ENCODE measurements around the gene BNC1. TPM values are rescaled to one million over a fixed set of nuclear protein-coding genes. Genes with fewer than 3 reads are reported as not detected.

Gene BNC1
- total and polyA plus RNA-seq, 2 donors (not counting 1 experiment from before 2014, with no cell fraction given) = not detected

- Histone ChIP-seq H3K4me2 (replicated peaks; ENCODE audit: low read depth, low read length, poor library complexity, severe bottlenecking) (no peak overlapping the region), H3K9ac (ENCODE audit: low read length) (no peak overlapping the region), H3K27me3 (replicated peaks in 1 of 4; ENCODE audit: control extremely low read depth in 1 of 4, control insufficient read depth in 3 of 4, insufficient read depth in 4 of 4, low read length in 3 of 4) (peaks cover 0 to 7% (median 0%) of the 10 kb centered on the region in 4 experiments), H3K4me3 (ENCODE audit: control extremely low read depth in 1 of 5, extremely low read depth in 1 of 5, insufficient read depth in 1 of 5, low read depth in 2 of 5, low read length in 4 of 5) (no peak overlapping the region), H3K4me1 (ENCODE audit: control insufficient read depth in 2 of 2, insufficient read depth in 2 of 2, low read length in 2 of 2) (no peaks in the 10 kb centered on the region), H2AFZ (ENCODE audit: insufficient read depth, low read depth, low read length, poor library complexity, severe bottlenecking) (no peak overlapping the region), H3K79me2 (ENCODE audit: control insufficient read depth, insufficient read depth, low read length) (no peaks in the 10 kb centered on the region), H4K20me1 (ENCODE audit: control insufficient read depth, insufficient read depth, low read length, poor library complexity, severe bottlenecking) (no peaks in the 10 kb centered on the region), H3K27ac (ENCODE audit: low read length in 2 of 2) (no peak overlapping the region), H3K36me3 (replicated peaks in 1 of 2; ENCODE audit: control extremely low read depth in 1 of 2, control insufficient read depth in 1 of 2, extremely low read depth in 1 of 2, insufficient read depth in 2 of 2, low read length in 1 of 2) (no peaks in the 10 kb centered on the region), H3K9me3 (ENCODE audit: control extremely low read depth in 1 of 3, control insufficient read depth in 2 of 3, insufficient read depth in 1 of 3, low read length in 2 of 3) (no peaks in the 10 kb centered on the region)
- Mint-ChIP-seq H3K9me3 (ENCODE audit: insufficient read depth) (no peaks in the 10 kb centered on the region), H3K27me3 (peaks cover 2% of the 10 kb centered on the region), H3K27ac (no peak overlapping the region), H3K4me1 (no peaks in the 10 kb centered on the region), H3K4me3 (no peak overlapping the region)
- no peak for DNase-seq
- TF ChIP-seq EZH2 (IDR thresholded peaks at IDR 0.05; ENCODE audit: borderline replicate concordance, insufficient read depth, low read depth, low read length, poor library complexity, severe bottlenecking) (no peak), CTCF (IDR thresholded peaks at IDR 0.05) (no peak)
- POLR2A ChIA-PET = no interaction called here
- no peak for ATAC-seq (ENCODE audit: low read depth)
- intact Hi-C loops (cut with micrococcal nuclease) = no loop called here
- CTCF ChIA-PET = no interaction called here
- 100% methylated on average over 1 of the region's 2 CpGs for WGBS (ENCODE audit: insufficient coverage)
These were observed 40.3 kb upstream of the BNC1 start for GRCh38 chr15:83324799-83325198.

- H3K4me2 ChIP-seq (replicated peaks; ENCODE audit: low read depth, low read length, poor library complexity, severe bottlenecking) = no peak overlapping the region
- intact Hi-C loops (cut with micrococcal nuclease) = no loop called here
- POLR2A ChIA-PET = no interaction called here
- DNase-seq (no peak), ATAC-seq (ENCODE audit: low read depth) (no peak)
- 96% methylated on average over 9 of the region's 9 CpGs for WGBS (ENCODE audit: insufficient coverage)
- Mint-ChIP-seq H3K9me3 (ENCODE audit: insufficient read depth) (no peaks in the 10 kb centered on the region), H3K4me1 (no peaks in the 10 kb centered on the region), H3K27me3 (peaks cover 10% of the 10 kb centered on the region), H3K27ac (no peak overlapping the region), H3K4me3 (no peak overlapping the region)
- peaks cover 0 to 9% (median 0%) of the 10 kb centered on the region in 4 experiments for H3K27me3 ChIP-seq (replicated peaks in 1 of 4; ENCODE audit: control extremely low read depth in 1 of 4, control insufficient read depth in 3 of 4, insufficient read depth in 4 of 4, low read length in 3 of 4)
- no peaks in the 10 kb centered on the region for H3K36me3 ChIP-seq (replicated peaks in 1 of 2; ENCODE audit: control extremely low read depth in 1 of 2, control insufficient read depth in 1 of 2, extremely low read depth in 1 of 2, insufficient read depth in 2 of 2, low read length in 1 of 2)
- CTCF ChIA-PET = no interaction called here
- no peaks in the 10 kb centered on the region for H3K9me3 ChIP-seq (ENCODE audit: control extremely low read depth in 1 of 3, control insufficient read depth in 2 of 3, insufficient read depth in 1 of 3, low read length in 2 of 3)
- no peak overlapping the region for H3K27ac ChIP-seq (ENCODE audit: low read length in 2 of 2)
- TF ChIP-seq EZH2 (IDR thresholded peaks at IDR 0.05; ENCODE audit: borderline replicate concordance, insufficient read depth, low read depth, low read length, poor library complexity, severe bottlenecking) = no peak
- TF ChIP-seq CTCF (IDR thresholded peaks at IDR 0.05) = no peak
- H2AFZ ChIP-seq (ENCODE audit: insufficient read depth, low read depth, low read length, poor library complexity, severe bottlenecking) = no peak overlapping the region
- H4K20me1 ChIP-seq (ENCODE audit: control insufficient read depth, insufficient read depth, low read length, poor library complexity, severe bottlenecking) = no peaks in the 10 kb centered on the region
- H3K9ac ChIP-seq (ENCODE audit: low read length) = no peak overlapping the region
- no peak overlapping the region for H3K4me3 ChIP-seq (ENCODE audit: control extremely low read depth in 1 of 5, extremely low read depth in 1 of 5, insufficient read depth in 1 of 5, low read depth in 2 of 5, low read length in 4 of 5)
- H3K79me2 ChIP-seq (ENCODE audit: control insufficient read depth, insufficient read depth, low read length) = no peaks in the 10 kb centered on the region
- H3K4me1 ChIP-seq (ENCODE audit: control insufficient read depth in 2 of 2, insufficient read depth in 2 of 2, low read length in 2 of 2) = no peaks in the 10 kb centered on the region
These were observed 38.8 kb upstream of the BNC1 start for GRCh38 chr15:83323296-83323711.
